Transverse colon (tissue), 4 donors: ENCODE results near the gene SRPK2.

Experiments
- POLR2AphosphoS5 ChIP-seq, 3 donors: sonication (generic); formaldehyde crosslinking; IDR thresholded peaks; one replicate each; pipeline ENCODE4 v1.6.1; 2016; ENCODE audit warnings: antibody characterized with exemption in 3 of 3
- TF ChIP-seq, protein P1 (sequence below), 5 experiments: fragments of 200-600 bp in 3 of 5; fragments of 450-650 bp in 2 of 5; sonication (generic) in 3 of 5; IDR thresholded peaks; 1 replicate in 2 of 5; 2 replicates in 3 of 5; pipeline ENCODE4 v1.5.1; 2016 to 2017; ENCODE audit warnings: antibody characterized with exemption in 5 of 5, inconsistent platforms in 3 of 5, mild to moderate bottlenecking in 2 of 5, moderate library complexity in 1 of 5

DNA sequence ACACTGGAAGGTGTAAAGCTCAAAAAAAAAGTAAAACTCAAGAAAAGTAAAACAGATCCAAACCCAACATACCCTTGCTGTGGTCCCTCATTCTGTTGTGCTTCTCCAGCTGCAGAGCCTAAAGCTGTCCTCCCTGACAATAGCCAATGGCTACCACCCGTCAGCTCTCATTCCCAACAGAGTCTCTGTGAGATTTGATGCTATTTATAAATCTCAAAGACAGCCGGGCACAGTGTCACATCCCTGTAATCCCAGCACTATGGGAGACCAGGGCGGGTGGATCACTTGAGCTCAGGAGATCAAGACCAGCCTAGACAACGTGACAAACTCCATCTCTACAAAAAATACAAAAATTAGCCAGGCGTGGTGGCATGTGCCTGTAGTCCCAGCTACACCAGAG is 258.7 kb downstream of the SRPK2 start:
- TF ChIP-seq, protein P1, sequence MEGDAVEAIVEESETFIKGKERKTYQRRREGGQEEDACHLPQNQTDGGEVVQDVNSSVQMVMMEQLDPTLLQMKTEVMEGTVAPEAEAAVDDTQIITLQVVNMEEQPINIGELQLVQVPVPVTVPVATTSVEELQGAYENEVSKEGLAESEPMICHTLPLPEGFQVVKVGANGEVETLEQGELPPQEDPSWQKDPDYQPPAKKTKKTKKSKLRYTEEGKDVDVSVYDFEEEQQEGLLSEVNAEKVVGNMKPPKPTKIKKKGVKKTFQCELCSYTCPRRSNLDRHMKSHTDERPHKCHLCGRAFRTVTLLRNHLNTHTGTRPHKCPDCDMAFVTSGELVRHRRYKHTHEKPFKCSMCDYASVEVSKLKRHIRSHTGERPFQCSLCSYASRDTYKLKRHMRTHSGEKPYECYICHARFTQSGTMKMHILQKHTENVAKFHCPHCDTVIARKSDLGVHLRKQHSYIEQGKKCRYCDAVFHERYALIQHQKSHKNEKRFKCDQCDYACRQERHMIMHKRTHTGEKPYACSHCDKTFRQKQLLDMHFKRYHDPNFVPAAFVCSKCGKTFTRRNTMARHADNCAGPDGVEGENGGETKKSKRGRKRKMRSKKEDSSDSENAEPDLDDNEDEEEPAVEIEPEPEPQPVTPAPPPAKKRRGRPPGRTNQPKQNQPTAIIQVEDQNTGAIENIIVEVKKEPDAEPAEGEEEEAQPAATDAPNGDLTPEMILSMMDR (IDR thresholded peaks at IDR 0.05): no peak
- no peak for TF ChIP-seq POLR2AphosphoS5 (IDR thresholded peaks at IDR 0.05)
